ENCODE results near the gene INPP5A.
A peak's percentile ranks its signal among the peaks of the same experiment; 100 is the strongest.

The INPP5A gene

GRCh38 chr10:132533571-132534260 lies 3.9 kb upstream of the INPP5A start:
- no peak for DNase-seq

GRCh38 chr10:132534391-132535064 lies 3.1 kb upstream of the INPP5A start:
- no peak for DNase-seq

- DNase-seq, result no peak
Observed at GRCh38 chr10:132535065-132535651, 2.4 kb upstream of the INPP5A start.

DNA sequence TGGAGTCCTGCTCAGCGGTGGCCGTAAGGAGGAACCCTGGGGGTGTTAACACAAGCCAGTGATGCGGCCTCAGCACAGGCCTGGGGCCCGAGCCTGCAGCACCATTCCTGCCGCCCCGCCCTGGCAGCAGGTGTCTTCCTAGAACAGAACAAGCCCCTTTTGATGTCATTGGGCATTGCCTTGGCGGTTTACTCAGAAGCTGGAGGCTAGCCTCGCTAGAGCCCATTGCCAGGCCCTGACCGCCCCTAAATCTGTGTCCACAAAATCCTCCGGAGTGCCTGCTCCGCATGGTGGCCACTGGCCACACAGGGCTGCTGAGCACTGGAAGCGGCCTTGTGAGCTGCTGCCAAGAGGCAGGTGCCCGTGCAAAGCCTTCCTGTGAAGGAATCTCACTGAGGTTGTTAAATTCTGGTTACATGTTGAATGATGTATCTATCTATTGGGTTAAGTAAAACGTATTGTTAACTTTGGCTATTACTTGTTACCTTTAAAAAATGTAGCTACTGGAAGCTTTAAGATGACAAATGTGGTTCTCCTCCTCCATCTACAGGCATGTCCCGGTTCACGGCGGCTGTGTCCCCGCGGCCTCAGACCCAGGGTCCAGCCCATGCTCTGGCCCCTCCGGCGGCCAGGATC lies 1.2 kb upstream of the INPP5A start:
- DNase-seq, result no peak

DNA sequence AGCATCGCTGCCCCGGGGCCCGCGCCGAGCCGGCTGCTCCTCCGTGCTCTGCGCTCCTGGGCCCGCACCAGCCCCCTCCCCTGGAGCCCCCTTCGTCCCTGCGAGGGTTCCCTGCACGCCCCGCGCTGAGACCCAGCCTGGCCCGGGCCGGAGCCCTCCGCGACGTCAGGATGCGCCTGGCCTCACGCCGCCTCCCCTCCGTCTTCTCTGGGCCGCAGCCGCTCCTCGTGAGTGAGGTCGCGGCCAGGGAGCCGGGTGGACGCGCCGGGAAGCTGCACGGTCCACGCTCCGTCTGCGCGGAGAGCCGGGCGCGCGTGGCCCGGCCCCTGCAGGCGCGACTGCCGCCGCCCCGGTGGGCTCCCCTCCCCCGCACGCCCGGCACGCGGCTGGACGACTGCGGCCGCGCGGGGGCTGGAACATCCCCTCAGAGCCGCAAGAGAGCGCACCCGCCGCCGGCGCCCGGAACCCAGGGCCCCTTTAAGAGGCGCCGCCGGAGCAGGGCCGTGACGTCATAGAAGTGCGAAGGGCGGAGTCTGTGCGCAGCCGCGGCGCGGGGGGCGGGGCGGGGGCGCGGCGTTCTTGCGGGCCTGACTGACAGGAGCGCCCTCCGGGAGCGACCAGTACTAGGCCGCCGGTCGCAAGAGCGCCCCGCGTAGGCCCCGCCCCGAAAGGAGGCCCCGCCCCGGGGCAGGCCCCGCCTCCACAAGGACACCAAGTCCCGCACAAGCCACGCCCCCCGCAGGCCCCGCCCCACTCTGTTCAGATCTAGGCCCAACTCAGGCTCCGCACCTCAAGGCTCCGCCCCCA lies 507 bp upstream of the INPP5A start:
- DNase-seq, result peak; percentile 94

DNA sequence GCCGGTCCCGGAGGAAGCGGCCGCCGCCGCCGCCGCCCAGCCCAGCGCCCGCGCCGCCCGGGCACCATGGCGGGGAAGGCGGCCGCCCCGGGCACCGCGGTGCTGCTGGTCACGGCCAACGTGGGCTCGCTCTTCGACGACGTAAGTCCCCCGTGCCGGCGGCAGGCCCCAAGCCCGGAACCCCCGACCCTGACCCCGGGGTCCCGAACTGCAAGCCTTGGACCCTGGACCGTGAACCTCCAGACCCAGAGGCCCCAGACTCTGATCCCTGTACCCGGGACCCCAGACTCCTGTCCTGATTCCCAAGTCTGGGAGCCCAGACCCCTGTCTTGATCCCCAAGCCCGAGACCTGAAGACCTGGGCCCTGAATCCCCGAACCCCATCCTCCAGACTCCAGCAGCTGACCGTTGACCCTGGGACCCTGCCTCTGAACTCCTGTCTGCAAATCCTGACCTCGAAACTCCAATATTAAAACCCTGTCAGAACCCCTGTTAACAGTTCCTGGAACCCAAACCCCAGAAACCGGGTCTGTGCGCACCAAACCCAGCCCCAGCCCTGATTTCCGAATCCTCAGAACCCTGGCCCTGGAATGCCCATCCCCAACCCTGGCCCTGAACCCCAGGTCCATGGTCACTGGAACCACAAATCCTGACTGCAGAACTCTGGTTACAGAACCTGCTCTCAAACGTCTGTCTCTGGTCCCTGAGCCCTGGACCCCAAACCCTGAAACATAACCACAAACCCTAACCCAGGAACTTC lies 623 bp downstream of the INPP5A start:
- DNase-seq, result no peak

- DNase-seq, result no peak
Observed at GRCh38 chr10:132538790-132539421, 1.3 kb downstream of the INPP5A start.

GRCh38 chr10:132539431-132539839 lies 1.8 kb downstream of the INPP5A start:
- no peak for DNase-seq

DNA sequence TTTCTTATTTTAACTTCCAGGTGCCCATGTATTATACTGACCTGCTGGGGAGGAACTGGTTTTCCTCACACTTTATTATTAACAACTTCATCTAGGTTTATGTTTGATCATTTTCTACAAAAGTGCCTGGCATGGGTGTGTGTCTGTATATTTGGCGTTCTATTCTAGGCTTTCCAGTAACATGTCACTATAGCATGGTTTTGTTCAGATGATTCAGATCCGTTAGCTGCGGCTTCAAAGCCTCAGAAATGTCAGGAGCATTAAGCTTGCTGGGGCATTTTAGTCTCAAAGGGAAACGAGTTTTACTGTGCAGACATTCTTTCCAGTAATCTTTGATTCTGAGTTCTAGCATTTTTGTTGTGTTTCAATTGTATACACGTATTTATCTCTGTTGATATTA lies 2.3 kb downstream of the INPP5A start:
- no peak for DNase-seq

GRCh38 chr10:132540456-132540855 lies 2.9 kb downstream of the INPP5A start:
- no peak for DNase-seq

DNA sequence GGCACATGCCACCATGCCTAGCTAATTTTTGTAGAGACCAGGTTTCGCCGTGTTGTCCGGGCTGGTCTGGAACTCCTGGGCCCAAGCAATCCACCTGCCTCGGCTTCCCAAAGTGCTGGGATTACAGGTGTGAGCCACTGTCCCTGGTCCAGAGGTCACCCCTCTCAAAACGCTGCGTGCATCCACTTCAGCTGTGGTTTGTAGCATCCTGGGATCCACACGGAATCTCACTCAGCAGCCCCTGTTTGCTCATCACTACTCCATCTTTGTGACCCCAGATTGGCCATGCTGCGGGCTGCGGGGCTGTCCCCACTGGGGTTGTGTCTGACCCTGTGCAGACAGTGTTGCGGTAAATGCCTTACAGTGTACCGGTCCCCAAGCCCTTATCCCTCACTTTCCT lies 3.5 kb downstream of the INPP5A start:
- DNase-seq, result no peak

DNA sequence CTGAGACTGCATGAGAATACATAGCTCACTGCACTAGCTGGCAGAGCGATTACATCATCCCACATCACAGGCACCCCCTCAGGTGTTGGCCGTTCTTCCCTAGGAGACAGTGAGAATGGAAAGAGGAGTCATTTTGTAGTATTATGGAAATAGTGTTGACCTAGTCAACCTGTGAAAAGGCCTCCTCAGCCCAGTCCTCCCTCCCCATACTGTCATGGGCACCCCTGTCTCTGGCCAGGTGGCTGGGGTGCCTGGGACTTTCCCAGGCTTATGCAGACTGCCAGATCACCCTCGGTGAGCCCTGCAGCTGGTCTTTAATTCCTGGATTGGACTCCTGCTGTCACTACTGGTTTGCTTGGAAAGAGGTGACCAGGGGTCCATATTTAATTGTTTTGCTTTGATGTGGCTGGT lies 4.0 kb downstream of the INPP5A start:
- no peak for DNase-seq

- no peak for DNase-seq
Observed at GRCh38 chr10:132542086-132542775, 4.6 kb downstream of the INPP5A start.

- no peak for DNase-seq
Observed at GRCh38 chr10:132542819-132543218, 5.2 kb downstream of the INPP5A start.

GRCh38 chr10:132543916-132544743 lies 6.5 kb downstream of the INPP5A start:
- no peak for DNase-seq

DNA sequence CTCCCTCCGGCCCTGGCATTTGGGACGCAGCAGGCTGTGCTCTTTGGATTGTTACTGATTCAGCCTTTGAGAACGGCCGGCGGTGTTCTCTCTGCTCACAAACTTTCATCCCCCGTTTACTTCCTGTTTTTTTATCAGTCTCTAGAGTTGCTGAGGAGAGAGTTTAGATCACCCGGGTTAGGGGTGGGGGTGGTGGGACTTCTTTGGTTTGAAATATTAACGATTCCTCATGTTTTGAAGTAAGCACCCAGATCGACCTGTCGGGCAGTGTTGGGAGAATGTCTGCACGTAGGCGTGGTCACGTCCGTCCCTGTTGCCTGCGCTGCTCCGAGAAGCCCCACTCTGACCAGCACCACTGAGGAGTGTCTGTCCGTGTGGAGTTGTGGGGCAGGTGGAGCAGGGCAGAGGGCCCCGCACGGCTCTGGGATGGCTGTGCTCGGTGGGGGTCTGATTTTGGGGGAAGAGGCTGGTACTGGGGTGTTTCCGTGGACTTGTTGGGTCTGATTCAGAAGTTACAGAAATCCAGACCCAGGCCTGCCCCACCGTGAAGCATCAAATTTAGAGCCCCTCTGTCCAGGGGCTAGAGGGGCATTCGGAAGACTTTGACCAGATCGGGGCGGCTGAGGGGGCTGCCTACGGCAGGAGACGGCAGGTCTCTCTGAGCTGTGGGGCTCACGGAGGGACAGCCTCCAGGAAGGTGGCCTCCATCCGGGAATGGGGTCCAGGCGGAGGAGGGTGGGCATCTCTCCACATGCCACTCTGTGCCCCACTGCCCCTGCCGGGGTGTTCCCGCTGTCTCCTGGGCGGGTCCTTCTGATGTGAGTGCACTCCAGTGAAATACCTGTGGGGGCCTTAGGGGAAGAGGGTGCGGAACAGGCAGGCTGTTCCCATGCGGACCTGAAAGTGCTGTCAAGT lies 7.4 kb downstream of the INPP5A start:
- DNase-seq, result no peak

- no peak for DNase-seq
Observed at GRCh38 chr10:132545659-132546367, 8.2 kb downstream of the INPP5A start.
